ENCODE results near the gene LILRB3.

DNA sequence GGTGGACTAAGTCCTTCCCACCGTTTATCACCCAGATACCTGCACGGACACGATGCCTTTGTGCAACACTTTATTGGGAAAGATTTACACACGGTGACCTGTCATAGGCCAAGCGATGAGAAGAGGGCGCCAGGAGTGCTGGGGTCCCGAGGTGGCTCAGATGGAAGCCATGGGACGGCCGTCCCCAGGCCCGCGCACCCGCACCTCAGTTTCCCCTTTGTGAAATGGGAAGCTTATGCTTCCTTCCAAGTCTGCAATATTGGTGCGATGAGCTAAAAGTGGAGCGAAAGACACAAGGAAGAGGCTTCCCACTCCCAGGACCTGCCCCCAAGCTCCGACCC is 49.5 kb downstream of the LILRB3 start:
- no peak for TF ChIP-seq POLR2A (IDR thresholded peaks at IDR 0.05)
- TF ChIP-seq, protein P1, sequence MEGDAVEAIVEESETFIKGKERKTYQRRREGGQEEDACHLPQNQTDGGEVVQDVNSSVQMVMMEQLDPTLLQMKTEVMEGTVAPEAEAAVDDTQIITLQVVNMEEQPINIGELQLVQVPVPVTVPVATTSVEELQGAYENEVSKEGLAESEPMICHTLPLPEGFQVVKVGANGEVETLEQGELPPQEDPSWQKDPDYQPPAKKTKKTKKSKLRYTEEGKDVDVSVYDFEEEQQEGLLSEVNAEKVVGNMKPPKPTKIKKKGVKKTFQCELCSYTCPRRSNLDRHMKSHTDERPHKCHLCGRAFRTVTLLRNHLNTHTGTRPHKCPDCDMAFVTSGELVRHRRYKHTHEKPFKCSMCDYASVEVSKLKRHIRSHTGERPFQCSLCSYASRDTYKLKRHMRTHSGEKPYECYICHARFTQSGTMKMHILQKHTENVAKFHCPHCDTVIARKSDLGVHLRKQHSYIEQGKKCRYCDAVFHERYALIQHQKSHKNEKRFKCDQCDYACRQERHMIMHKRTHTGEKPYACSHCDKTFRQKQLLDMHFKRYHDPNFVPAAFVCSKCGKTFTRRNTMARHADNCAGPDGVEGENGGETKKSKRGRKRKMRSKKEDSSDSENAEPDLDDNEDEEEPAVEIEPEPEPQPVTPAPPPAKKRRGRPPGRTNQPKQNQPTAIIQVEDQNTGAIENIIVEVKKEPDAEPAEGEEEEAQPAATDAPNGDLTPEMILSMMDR (IDR thresholded peaks at IDR 0.05), result no peak

Data from esophagus squamous epithelium (tissue), 4 donors.